ENCODE measurements around the gene LMBR1. TPM values are rescaled to one million over a fixed set of nuclear protein-coding genes. Genes with fewer than 3 reads are reported as not detected.

LMBR1 gene
- total and polyA plus RNA-seq, 2 donors (not counting 3 experiments of a cell fraction or from before 2014, with no cell fraction given): 14.0 to 72.9 TPM

- H3K4me2 ChIP-seq (ENCODE audit: insufficient read depth, low read length): no peak overlapping the region
- no peaks in the 10 kb centered on the region for H3K36me3 ChIP-seq (ENCODE audit: control insufficient read depth in 2 of 2, extremely low read depth in 1 of 2, insufficient read depth in 2 of 2, low read length in 2 of 2)
- DNase-seq (ENCODE audit: low read depth, low spot score) (no peak), FAIRE-seq (no peak)
- no peak overlapping the region for H3K27ac ChIP-seq (ENCODE audit: insufficient read depth, low read depth, low read length)
- H2AFZ ChIP-seq (ENCODE audit: low read depth, low read length): no peak overlapping the region
- no peak for TF ChIP-seq GATA2 (IDR thresholded peaks at IDR 0.05; ENCODE audit: insufficient read depth, insufficient read length, low read depth, low read length)
- TF ChIP-seq, protein P1, sequence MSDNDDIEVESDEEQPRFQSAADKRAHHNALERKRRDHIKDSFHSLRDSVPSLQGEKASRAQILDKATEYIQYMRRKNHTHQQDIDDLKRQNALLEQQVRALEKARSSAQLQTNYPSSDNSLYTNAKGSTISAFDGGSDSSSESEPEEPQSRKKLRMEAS (IDR thresholded peaks at IDR 0.05; ENCODE audit: insufficient read depth, insufficient read length): no peak
- TF ChIP-seq POLR2AphosphoS5 (IDR thresholded peaks at IDR 0.05; ENCODE audit: insufficient read depth, low read depth, low read length): no peak
- TF ChIP-seq, protein P2, sequence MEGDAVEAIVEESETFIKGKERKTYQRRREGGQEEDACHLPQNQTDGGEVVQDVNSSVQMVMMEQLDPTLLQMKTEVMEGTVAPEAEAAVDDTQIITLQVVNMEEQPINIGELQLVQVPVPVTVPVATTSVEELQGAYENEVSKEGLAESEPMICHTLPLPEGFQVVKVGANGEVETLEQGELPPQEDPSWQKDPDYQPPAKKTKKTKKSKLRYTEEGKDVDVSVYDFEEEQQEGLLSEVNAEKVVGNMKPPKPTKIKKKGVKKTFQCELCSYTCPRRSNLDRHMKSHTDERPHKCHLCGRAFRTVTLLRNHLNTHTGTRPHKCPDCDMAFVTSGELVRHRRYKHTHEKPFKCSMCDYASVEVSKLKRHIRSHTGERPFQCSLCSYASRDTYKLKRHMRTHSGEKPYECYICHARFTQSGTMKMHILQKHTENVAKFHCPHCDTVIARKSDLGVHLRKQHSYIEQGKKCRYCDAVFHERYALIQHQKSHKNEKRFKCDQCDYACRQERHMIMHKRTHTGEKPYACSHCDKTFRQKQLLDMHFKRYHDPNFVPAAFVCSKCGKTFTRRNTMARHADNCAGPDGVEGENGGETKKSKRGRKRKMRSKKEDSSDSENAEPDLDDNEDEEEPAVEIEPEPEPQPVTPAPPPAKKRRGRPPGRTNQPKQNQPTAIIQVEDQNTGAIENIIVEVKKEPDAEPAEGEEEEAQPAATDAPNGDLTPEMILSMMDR (IDR thresholded peaks at IDR 0.05; ENCODE audit: extremely low read depth in 1 of 2, insufficient read depth in 1 of 2, low read depth in 1 of 2, low read length in 2 of 2): no peak
- TF ChIP-seq MYC (IDR thresholded peaks at IDR 0.05; ENCODE audit: low read depth, low read length): no peak
- TF ChIP-seq POLR2A (IDR thresholded peaks at IDR 0.05; ENCODE audit: low read depth, low read length): no peak
- no peak for TF ChIP-seq FOS (IDR thresholded peaks at IDR 0.05; ENCODE audit: borderline replicate concordance, insufficient read depth, low read length)
- TF ChIP-seq EZH2 (IDR thresholded peaks at IDR 0.05; ENCODE audit: borderline replicate concordance, low read depth, low read length, severe bottlenecking): no peak
- TF ChIP-seq JUN (IDR thresholded peaks at IDR 0.05; ENCODE audit: borderline replicate concordance, insufficient read depth, insufficient read length, low read depth): no peak
- H3K79me2 ChIP-seq (ENCODE audit: control insufficient read depth, insufficient read depth, low read length): no peaks in the 10 kb centered on the region
- H3K9ac ChIP-seq (replicated peaks; ENCODE audit: extremely low read depth, insufficient read depth, low read length): no peak overlapping the region
- ChIA-PET POLR2A (no interaction called here), CTCF (interaction anchor here (1.3 kb wide), 1 partner anchor 97 kb away, joined by 3 read pairs; no protein-coding TSS in a partner anchor)
- no peaks in the 10 kb centered on the region for H4K20me1 ChIP-seq (replicated peaks; ENCODE audit: control insufficient read depth, extremely low read depth, insufficient read depth, low read length)
- BruUV-seq (replicated peaks): no TSS peak
- H3K9me1 ChIP-seq (replicated peaks; ENCODE audit: control insufficient read depth, extremely low read depth, insufficient read depth, low read length): no peaks in the 10 kb centered on the region
- dilution Hi-C loops (cut with MboI; ENCODE audit: extremely low pct_ligation_motif_present, low sequenced_read_pairs): no loop called here
- no peaks in the 10 kb centered on the region for H3K27me3 ChIP-seq (ENCODE audit: control insufficient read depth in 2 of 2, insufficient read depth in 2 of 2, low read length in 2 of 2)
- H3K4me3 ChIP-seq (replicated peaks in 1 of 3; ENCODE audit: insufficient read depth in 1 of 3, low read depth in 1 of 3, low read length in 3 of 3): no peak overlapping the region
- intact Hi-C loops (cut with micrococcal nuclease): no loop called here
- no peaks in the 10 kb centered on the region for H3K9me3 ChIP-seq (replicated peaks; ENCODE audit: control insufficient read depth, insufficient read depth, low read length)
- H3K4me1 ChIP-seq (ENCODE audit: control insufficient read depth, extremely low read depth, insufficient read depth, low read length): no peaks in the 10 kb centered on the region
These were observed 226.4 kb downstream of the LMBR1 start for GRCh38 chr7:156666368-156667109.

Data from endothelial cell of umbilical vein (primary cell).